Measurements from ENCODE around the gene HAGHL. TPM values are rescaled to one million over a fixed set of nuclear protein-coding genes. Genes with fewer than 3 reads are reported as not detected.
A peak's percentile ranks its signal among the peaks of the same experiment; 100 is the strongest.

HAGHL gene
- total and polyA plus RNA-seq, 2 of the 8 experiments (the other 6 are each of a cell fraction or from before 2014, with no cell fraction given): 26.6 to 26.9 TPM

DNA sequence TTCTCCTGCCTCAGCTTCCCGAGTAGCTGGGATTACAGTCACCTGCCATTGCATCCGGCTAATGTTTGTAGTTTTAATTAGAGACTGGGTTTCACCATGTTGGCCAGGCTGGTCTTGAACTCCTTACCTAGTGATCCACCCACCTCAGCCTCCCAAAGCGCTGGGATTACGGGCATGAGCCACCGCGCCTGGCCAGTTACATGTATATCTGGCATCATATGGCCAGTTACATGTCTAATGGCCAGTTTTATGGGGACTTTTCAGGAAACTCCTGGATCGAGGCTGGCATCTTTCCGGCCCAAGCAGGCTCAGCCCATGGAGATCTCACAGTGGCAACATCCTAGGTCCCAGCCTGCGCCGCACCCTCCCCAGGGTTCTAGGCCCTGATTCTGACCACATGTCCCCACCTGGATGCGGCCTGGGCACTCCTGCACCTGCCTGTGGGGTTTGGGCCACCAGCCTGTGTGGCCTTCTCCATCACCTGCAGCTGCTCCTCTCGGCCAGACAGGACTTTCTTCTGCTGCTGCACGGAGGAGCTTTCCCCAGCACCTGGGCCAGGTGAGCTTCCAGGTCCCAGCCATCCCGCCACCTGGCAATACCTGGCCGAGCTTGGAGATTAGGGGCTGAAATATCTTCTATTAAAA lies 15.2 kb downstream of the HAGHL start:
- Histone ChIP-seq H4K20me1 (replicated peaks in 1 of 2; ENCODE audit: control insufficient read depth in 1 of 2, insufficient read depth in 2 of 2, low read length in 2 of 2) (no peaks in the 10 kb centered on the region), H3K27me3 (replicated peaks in 1 of 4; ENCODE audit: control insufficient read depth in 3 of 4, extremely low read depth in 1 of 4, insufficient read depth in 3 of 4, low read length in 3 of 4) (no peaks in the 10 kb centered on the region), H3K79me1 (ENCODE audit: low read depth, low read length) (no peaks in the 10 kb centered on the region), H2BK15ac (ENCODE audit: low read length) (peak overlapping the region; percentile 46; the same call in 1 of the 2 replicates), H3K4me3 (ENCODE audit: extremely low read depth in 1 of 4, insufficient read depth in 2 of 4, low read depth in 3 of 4, low read length in 4 of 4) (no peak overlapping the region), H3K9ac (replicated peaks in 1 of 4; ENCODE audit: extremely low read depth in 1 of 4, low read depth in 3 of 4, low read length in 3 of 4) (no peak overlapping the region), H4K5ac (ENCODE audit: insufficient read length, low read depth, low read length) (no peak overlapping the region), H3K36me3 (ENCODE audit: control insufficient read depth in 2 of 4, insufficient read depth in 4 of 4, low read length in 3 of 4) (0 out of 8 replicates have a peak, but pooled peaks cover 0 to under 1% (median 0%) of the 10 kb centered on the region in 4 experiments), H3K23me2 (ENCODE audit: low read depth, low read length) (peaks cover 7% of the 10 kb centered on the region; the same call in 1 of the 2 replicates), H3K23ac (ENCODE audit: insufficient read length) (no peak overlapping the region), H3K4me1 (replicated peaks in 1 of 4; ENCODE audit: control insufficient read depth in 3 of 4, insufficient read depth in 4 of 4, low read length in 3 of 4) (peaks cover 0 to 9% (median 4%) of the 10 kb centered on the region in 4 experiments; a peak in 5 of 7 replicates), H4K91ac (replicated peaks; ENCODE audit: insufficient read length, low read length) (peak overlapping the region; percentile 40), H3K14ac (ENCODE audit: insufficient read length) (no peak overlapping the region), H4K8ac (ENCODE audit: extremely low read depth, insufficient read depth, low read length) (no peak overlapping the region), H3K18ac (ENCODE audit: extremely low read depth, low read length) (no peak overlapping the region), H2AK5ac (ENCODE audit: low read depth, low read length) (peak overlapping the region; percentile 86; the same call in 1 of the 2 replicates), H2BK20ac (ENCODE audit: low read length) (no peak overlapping the region), H3K56ac (replicated peaks; ENCODE audit: insufficient read length, low read depth, low read length) (no peak overlapping the region), H2BK5ac (ENCODE audit: low read depth, low read length) (no peak overlapping the region), H3K9me3 (ENCODE audit: insufficient read depth in 2 of 2, low read depth in 1 of 2, low read length in 1 of 2) (no peaks in the 10 kb centered on the region), H2AFZ (ENCODE audit: low read length) (no peak overlapping the region), H3K4me2 (ENCODE audit: insufficient read depth in 1 of 2, low read depth in 2 of 2, low read length in 2 of 2) (no peak overlapping the region; a peak in 1 of 4 replicates), H2BK120ac (replicated peaks; ENCODE audit: low read depth, low read length) (no peak overlapping the region), H2BK12ac (ENCODE audit: low read depth, low read length) (no peak overlapping the region), H3K27ac (ENCODE audit: low read depth, low read length) (no peak overlapping the region), H3K4ac (replicated peaks; ENCODE audit: insufficient read length, low read depth, low read length) (no peak overlapping the region), H3K79me2 (ENCODE audit: control insufficient read depth in 1 of 2, insufficient read depth in 2 of 2, low read length in 2 of 2) (no peaks in the 10 kb centered on the region)
- ChIA-PET CTCF (ENCODE audit: partially characterized antibody) (interaction anchor here (0.8 to 35.8 kb wide), 9 partner anchors 8 to 85 kb away, joined by 4 to 977 read pairs (median 12); partner anchors contain the start of genes ANTKMT, CCDC78, CHTF18 and FBXL16), POLR2A (ENCODE audit: partially characterized antibody) (interaction anchor here (1.2 to 6.3 kb wide), 6 partner anchors 12 to 42 kb away, joined by 3 to 39 read pairs (median 14); partner anchors contain the start of genes ANTKMT, CCDC78 and MSLN)
- TF ChIP-seq CEBPB (IDR thresholded peaks at IDR 0.05; ENCODE audit: low read depth, low read length): no peak
- TF ChIP-seq SIN3A (conservative IDR thresholded peaks at IDR 0.05 in 1 of 2, IDR thresholded peaks at IDR 0.05 in 1 of 2; ENCODE audit: low read depth in 1 of 2, low read length in 2 of 2): no peak
- TF ChIP-seq BACH1 (IDR thresholded peaks at IDR 0.05; ENCODE audit: low read length): no peak
- TF ChIP-seq TCF12 (IDR thresholded peaks at IDR 0.05; ENCODE audit: low read depth, low read length): no peak
- no peak for TF ChIP-seq CHD1 (IDR thresholded peaks at IDR 0.05; ENCODE audit: low read depth, low read length)
- TF ChIP-seq NANOG (IDR thresholded peaks at IDR 0.05; ENCODE audit: insufficient read depth, low read depth, low read length, poor library complexity, severe bottlenecking): no peak
- no peak for TF ChIP-seq KDM5A (IDR thresholded peaks at IDR 0.05; ENCODE audit: low read length)
- FAIRE-seq (no peak), DNase-seq (ENCODE audit: low read depth in 1 of 2, low spot score in 2 of 2) (no peak)
- WGBS, 2 experiments (ENCODE audit: extremely low coverage in 1 of 2, insufficient coverage in 1 of 2, insufficient read length in 1 of 2, insufficient replicate concordance in 2 of 2, low coverage in 1 of 2, low lambda C conversion rate in 2 of 2, missing lambda C conversion rate in 1 of 2): 98% methylated on average over 15 of the region's 15 CpGs; no CpG with 5 or more reads in 1 of the 2 experiments

All from H1 (cell line).